Measurements from ENCODE around the gene NEGR1.

GRCh38 chr1:71625004-71625403 is 657.3 kb downstream of the NEGR1 start:
- TF ChIP-seq POLR2A (IDR thresholded peaks at IDR 0.05; ENCODE audit: low read depth) (no peak), POLR2AphosphoS5 (IDR thresholded peaks at IDR 0.05) (no peak), CTCF (IDR thresholded peaks at IDR 0.05) (no peak)
